Left ventricle myocardium superior (tissue), 1 donor: ENCODE measurements around the gene TAF9B. TPM values are rescaled to one million over a fixed set of nuclear protein-coding genes. Genes with fewer than 3 reads are reported as not detected.

Experiments used
- total RNA-seq: library from RNA; stranded (reverse); fragmentation: NEBNext Ultra II Directional; extraction: Animal tissue kit (Norgen Biotek cat#: 25700); gene quantifications from one replicate; pipeline ENCODE4 v1.2.1, GENCODE V29; 2021
- donor health status: DM: no; HTN: yes; CAD: no; lungs with severe emphysema.

The TAF9B gene
- total RNA-seq, 1 donor from 2014 or later: 19.1 TPM

Other genes with a start within 250 kb of the TAF9B start
- 49.5 TPM for gene MAGT1, start 244.2 kb downstream of the TAF9B start, total RNA-seq
- gene COX7B, start 240.2 kb downstream of the TAF9B start, total RNA-seq: 1,790 TPM
- gene ATP7A, start 229.0 kb downstream of the TAF9B start, total RNA-seq: 4.8 TPM
- not detected for gene PGAM4, start 170.0 kb downstream of the TAF9B start, total RNA-seq
- 448 TPM for gene PGK1, start 35.4 kb downstream of the TAF9B start, total RNA-seq
- gene CYSLTR1, start 188.0 kb upstream of the TAF9B start, total RNA-seq: 1.6 TPM